Naive B cell (primary cell): ENCODE data around the gene CLIP4. TPM values are rescaled to one million over a fixed set of nuclear protein-coding genes. Genes with fewer than 3 reads are reported as not detected.

Experiments
- ATAC-seq, 2 donors: fragments of 150-1000 bp; cut with Tn5 transposase; 2 replicates each; pipeline ENCODE4 v1.10.0; 2021; ENCODE audit warnings: low read depth in 2 of 2, mild to moderate bottlenecking in 2 of 2, moderate library complexity in 2 of 2
- DNase-seq: peaks from one replicate; pipeline ENCODE4 v3.0.0; 2022
- H3K27ac Mint-ChIP-seq, 6 donors: one replicate each; pipeline ENCODE4 v1.8.0; 2020 to 2022; ENCODE audit warnings: mild to moderate bottlenecking in 6 of 6, mixed read lengths in 6 of 6, moderate library complexity in 5 of 6, inconsistent platforms in 2 of 6
- H3K27me3 Mint-ChIP-seq, 3 donors: one replicate each; pipeline ENCODE4 v1.8.0; 2021 to 2022; ENCODE audit warnings: mixed read lengths in 3 of 3, mild to moderate bottlenecking in 1 of 3
- H3K36me3 Mint-ChIP-seq, 2 donors: one replicate each; pipeline ENCODE4 v1.8.0; 2020 to 2022; ENCODE audit warnings: mixed read lengths in 2 of 2, inconsistent platforms in 1 of 2, mild to moderate bottlenecking in 1 of 2
- H3K4me1 Mint-ChIP-seq, 3 donors: one replicate each; pipeline ENCODE4 v1.8.0; 2020 to 2022; ENCODE audit warnings: mixed read lengths in 3 of 3, inconsistent platforms in 1 of 3, mild to moderate bottlenecking in 1 of 3, moderate library complexity in 1 of 3
- H3K4me3 Mint-ChIP-seq, 8 donors: one replicate each; pipeline ENCODE4 v1.8.0; 2020 to 2022; ENCODE audit warnings: mild to moderate bottlenecking in 8 of 8, mixed read lengths in 8 of 8, moderate library complexity in 8 of 8, inconsistent platforms in 2 of 8
- H3K9me3 Mint-ChIP-seq, 7 donors: one replicate each; pipeline ENCODE4 v1.8.0; 2020 to 2022; ENCODE audit warnings: mixed read lengths in 7 of 7, mild to moderate bottlenecking in 5 of 7, inconsistent platforms in 2 of 7, moderate library complexity in 1 of 7
- polyA plus RNA-seq, 6 donors: library from polyadenylated mRNA; unstranded; fragments of 300-500 nt; fragmentation: Illumina TruSeq; gene quantifications; one replicate each; pipeline ENCODE4 v1.2.3, GENCODE V29; 2021; ENCODE audit warnings: low read depth in 6 of 6

The CLIP4 gene
- polyA plus RNA-seq, 6 donors from 2014 or later, result 1.7 to 3.3 (median 2.8) TPM

GRCh38 chr2:29164091-29164846, 49.1 kb downstream of the CLIP4 start:
- Mint-ChIP-seq H3K9me3 (no peaks in the 10 kb centered on the region), H3K4me1 (no peaks in the 10 kb centered on the region), H3K27me3 (no peaks in the 10 kb centered on the region), H3K36me3 (no peaks in the 10 kb centered on the region), H3K27ac (no peak overlapping the region), H3K4me3 (no peak overlapping the region)
- ATAC-seq, result no peak
- no peak for DNase-seq

GRCh38 chr2:29165362-29166241, 50.4 kb downstream of the CLIP4 start:
- Mint-ChIP-seq H3K4me1 (no peaks in the 10 kb centered on the region), H3K9me3 (no peaks in the 10 kb centered on the region), H3K4me3 (no peak overlapping the region), H3K27ac (no peak overlapping the region), H3K27me3 (no peaks in the 10 kb centered on the region), H3K36me3 (no peaks in the 10 kb centered on the region)
- no peak for DNase-seq
- no peak for ATAC-seq

- Mint-ChIP-seq H3K4me1 (no peaks in the 10 kb centered on the region), H3K36me3 (no peaks in the 10 kb centered on the region), H3K9me3 (no peaks in the 10 kb centered on the region), H3K4me3 (no peak overlapping the region), H3K27me3 (no peaks in the 10 kb centered on the region), H3K27ac (peak overlapping the region in 1 of 6 donors; percentile 27)
- DNase-seq, result no peak
- ATAC-seq, result no peak
These were observed 51.2 kb downstream of the CLIP4 start for GRCh38 chr2:29166242-29167039.

GRCh38 chr2:29174937-29175336, 59.7 kb downstream of the CLIP4 start:
- Mint-ChIP-seq H3K27me3 (no peaks in the 10 kb centered on the region), H3K4me3 (no peak overlapping the region), H3K36me3 (peaks cover 0 to 10% of the 10 kb centered on the region in 2 donors), H3K27ac (no peak overlapping the region), H3K4me1 (no peaks in the 10 kb centered on the region), H3K9me3 (no peaks in the 10 kb centered on the region)
- DNase-seq (no peak), ATAC-seq (no peak)

GRCh38 chr2:29175338-29175737, 60.1 kb downstream of the CLIP4 start:
- H3K9me3 Mint-ChIP-seq, result no peaks in the 10 kb centered on the region

GRCh38 chr2:29182334-29182733, 67.1 kb downstream of the CLIP4 start:
- ATAC-seq, result no peak
- no peak overlapping the region for H3K4me3 Mint-ChIP-seq
- H3K36me3 Mint-ChIP-seq, result peaks cover 0 to under 1% of the 10 kb centered on the region in 2 donors

More at GRCh38 chr2:29175338-29175737, 60.1 kb downstream of the CLIP4 start:
- ATAC-seq (no peak), DNase-seq (no peak)
- H3K27ac Mint-ChIP-seq, result no peak overlapping the region
- H3K4me3 Mint-ChIP-seq, result no peak overlapping the region
- no peaks in the 10 kb centered on the region for H3K27me3 Mint-ChIP-seq
- H3K4me1 Mint-ChIP-seq, result no peaks in the 10 kb centered on the region
- peaks cover 0 to 10% of the 10 kb centered on the region in 2 donors for H3K36me3 Mint-ChIP-seq

GRCh38 chr2:29182920-29183319, 67.7 kb downstream of the CLIP4 start:
- Mint-ChIP-seq H3K4me1 (no peaks in the 10 kb centered on the region), H3K27me3 (no peaks in the 10 kb centered on the region), H3K27ac (no peak overlapping the region), H3K36me3 (peaks cover 0 to 6% of the 10 kb centered on the region in 2 donors), H3K9me3 (peaks cover 0 to 8% (median 4%) of the 10 kb centered on the region in 7 donors), H3K4me3 (no peak overlapping the region)
- no peak for ATAC-seq
- DNase-seq, result no peak

More at GRCh38 chr2:29182334-29182733, 67.1 kb downstream of the CLIP4 start:
- no peak overlapping the region for H3K27ac Mint-ChIP-seq
- no peaks in the 10 kb centered on the region for H3K4me1 Mint-ChIP-seq
- peaks cover 0 to 2% (median 0%) of the 10 kb centered on the region in 7 donors for H3K9me3 Mint-ChIP-seq
- no peak for DNase-seq
- H3K27me3 Mint-ChIP-seq, result no peaks in the 10 kb centered on the region

GRCh38 chr2:29184531-29184930, 69.3 kb downstream of the CLIP4 start:
- H3K27ac Mint-ChIP-seq, result no peak overlapping the region
- ATAC-seq (no peak), DNase-seq (no peak)
- H3K27me3 Mint-ChIP-seq, result no peaks in the 10 kb centered on the region
- peaks cover 0 to 7% of the 10 kb centered on the region in 2 donors for H3K36me3 Mint-ChIP-seq
- H3K4me3 Mint-ChIP-seq, result no peak overlapping the region
- peaks cover 0 to 11% (median 6%) of the 10 kb centered on the region in 7 donors for H3K9me3 Mint-ChIP-seq
- H3K4me1 Mint-ChIP-seq, result peaks cover 0 to 9% (median 0%) of the 10 kb centered on the region in 3 donors

- Mint-ChIP-seq H3K9me3 (peaks cover 0 to 11% (median 6%) of the 10 kb centered on the region in 7 donors), H3K36me3 (peaks cover 0 to 7% of the 10 kb centered on the region in 2 donors), H3K27ac (no peak overlapping the region), H3K4me1 (peaks cover 0 to 13% (median 0%) of the 10 kb centered on the region in 3 donors), H3K27me3 (no peaks in the 10 kb centered on the region), H3K4me3 (no peak overlapping the region)
- no peak for DNase-seq
- ATAC-seq, result no peak
These were observed 71.6 kb downstream of the CLIP4 start for GRCh38 chr2:29186817-29187216.

GRCh38 chr2:29187926-29188325, 72.7 kb downstream of the CLIP4 start:
- Mint-ChIP-seq H3K27ac (no peak overlapping the region), H3K4me1 (peaks cover 0 to 13% (median 0%) of the 10 kb centered on the region in 3 donors), H3K36me3 (peaks cover 0 to 7% of the 10 kb centered on the region in 2 donors)

GRCh38 chr2:29189052-29189451, 73.8 kb downstream of the CLIP4 start:
- H3K27me3 Mint-ChIP-seq, result no peaks in the 10 kb centered on the region
- DNase-seq, result no peak
- no peak overlapping the region for H3K4me3 Mint-ChIP-seq
- peaks cover 0 to 7% of the 10 kb centered on the region in 2 donors for H3K36me3 Mint-ChIP-seq
- no peak for ATAC-seq
- no peak overlapping the region for H3K27ac Mint-ChIP-seq
- H3K9me3 Mint-ChIP-seq, result peaks cover 0 to 11% (median 6%) of the 10 kb centered on the region in 7 donors
- peaks cover 0 to 13% (median 0%) of the 10 kb centered on the region in 3 donors for H3K4me1 Mint-ChIP-seq

More at GRCh38 chr2:29187926-29188325, 72.7 kb downstream of the CLIP4 start:
- Mint-ChIP-seq H3K27me3 (no peaks in the 10 kb centered on the region), H3K9me3 (peaks cover 0 to 11% (median 6%) of the 10 kb centered on the region in 7 donors), H3K4me3 (no peak overlapping the region)
- DNase-seq (no peak), ATAC-seq (no peak)

- Mint-ChIP-seq H3K27ac (no peak overlapping the region), H3K4me3 (no peak overlapping the region), H3K36me3 (peaks cover 0 to 7% of the 10 kb centered on the region in 2 donors), H3K4me1 (peaks cover 0 to 13% (median 0%) of the 10 kb centered on the region in 3 donors), H3K27me3 (peaks cover 0 to 10% (median 0%) of the 10 kb centered on the region in 3 donors), H3K9me3 (peaks cover 0 to 11% (median 6%) of the 10 kb centered on the region in 7 donors)
- DNase-seq, result no peak
- no peak for ATAC-seq
These were observed 76.6 kb downstream of the CLIP4 start for GRCh38 chr2:29191817-29192216.

GRCh38 chr2:29192526-29192925, 77.3 kb downstream of the CLIP4 start:
- Mint-ChIP-seq H3K9me3 (peaks cover 0 to 7% (median 5%) of the 10 kb centered on the region in 7 donors), H3K4me3 (no peak overlapping the region), H3K27ac (no peak overlapping the region), H3K36me3 (peaks cover 0 to 5% of the 10 kb centered on the region in 2 donors), H3K27me3 (peaks cover 0 to 10% (median 0%) of the 10 kb centered on the region in 3 donors), H3K4me1 (peaks cover 0 to 13% (median 0%) of the 10 kb centered on the region in 3 donors)
- ATAC-seq (no peak), DNase-seq (no peak)
